Measurements from ENCODE around the gene IFT172.

IFT172 gene

GRCh38 chr2:27420996-27421395, 68.5 kb downstream of the IFT172 start:
- DNase-seq: no peak

GRCh38 chr2:27416151-27416550, 73.4 kb downstream of the IFT172 start:
- DNase-seq: no peak

- no peak for DNase-seq
Measured at GRCh38 chr2:27412419-27413152, 77.0 kb downstream of the IFT172 start.

DNA sequence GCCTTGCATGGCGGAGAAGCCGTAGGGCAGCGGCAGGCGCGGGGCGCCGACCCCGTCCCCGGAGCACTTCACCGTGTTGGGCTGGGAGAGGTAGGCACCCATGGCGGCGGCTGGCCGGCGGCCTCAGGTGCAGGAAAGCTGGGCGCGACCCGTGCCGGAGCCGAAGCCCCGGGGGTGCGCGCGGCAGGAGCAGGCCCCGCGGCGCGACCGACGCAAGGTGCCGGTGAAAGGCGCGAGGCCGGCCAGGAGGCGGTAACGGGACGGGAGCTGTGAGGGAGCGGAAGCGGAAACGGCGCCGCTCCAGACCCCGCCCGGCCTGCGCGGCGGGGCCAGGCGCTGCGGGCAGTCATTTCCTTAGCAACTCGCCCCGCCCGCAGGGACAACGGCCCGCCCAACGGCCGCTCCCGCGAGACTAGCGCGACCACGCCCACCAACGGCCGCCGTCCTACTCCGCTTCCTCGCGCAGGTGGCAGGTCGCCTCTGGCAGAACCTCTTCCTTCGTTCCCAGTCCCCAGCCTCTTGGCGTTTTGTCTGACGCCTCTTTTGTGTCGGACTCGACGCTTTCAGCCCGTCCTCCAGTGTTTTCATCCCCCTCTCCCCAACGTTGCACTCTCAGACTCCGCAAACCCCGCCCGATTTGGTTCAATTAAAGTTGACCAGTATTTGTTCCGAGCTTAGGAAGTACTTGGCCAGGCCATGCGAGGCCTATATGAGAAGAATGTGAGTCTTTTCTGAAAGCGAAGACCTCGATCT, 80.0 kb downstream of the IFT172 start, which contains the start of gene PPM1G:
TSS of gene PPM1G (minus strand) at position 271 of the 753 bp plus-strand sequence. CDS start at position 102, 169 bp downstream.
- peak; percentile 93 for DNase-seq

DNA sequence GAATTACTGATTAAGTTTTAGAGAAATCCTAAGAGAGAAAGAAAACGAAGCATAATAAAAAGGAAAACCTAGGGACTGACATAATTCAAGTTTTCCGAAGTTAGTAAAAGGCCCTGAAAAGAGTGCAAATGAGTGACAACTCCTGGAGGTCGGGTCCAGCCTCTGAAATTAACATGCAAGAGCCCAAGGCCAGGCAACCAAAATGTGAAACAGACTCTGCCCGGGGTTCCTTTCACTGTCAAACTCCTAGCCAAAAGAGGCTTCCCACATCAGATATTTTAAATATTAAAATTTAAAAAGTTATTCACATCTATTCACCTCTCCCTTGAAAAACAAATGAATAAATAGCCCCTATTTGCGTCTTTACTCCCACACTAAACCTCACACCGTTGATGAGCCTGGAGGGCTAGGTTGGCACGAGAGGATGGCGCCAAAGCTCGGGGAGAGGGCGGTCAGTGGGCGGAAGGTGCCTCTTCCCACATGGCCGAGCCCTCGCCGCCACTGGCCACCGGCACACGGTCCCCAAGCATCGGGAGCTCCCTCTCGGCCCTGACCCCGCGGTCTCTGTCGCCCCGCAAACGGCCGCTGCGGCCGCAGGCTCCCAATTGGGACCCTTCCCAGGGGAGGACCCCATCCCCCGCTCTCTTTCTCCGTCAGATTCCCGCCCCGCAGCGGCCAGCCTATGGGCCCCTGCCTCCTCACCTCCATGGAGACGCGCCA, 80.8 kb downstream of the IFT172 start:
- DNase-seq: no peak

- DNase-seq: no peak
Measured at GRCh38 chr2:27407798-27408491, 81.6 kb downstream of the IFT172 start.

GRCh38 chr2:27400348-27401135, 89.0 kb downstream of the IFT172 start:
- DNase-seq: no peak

DNA sequence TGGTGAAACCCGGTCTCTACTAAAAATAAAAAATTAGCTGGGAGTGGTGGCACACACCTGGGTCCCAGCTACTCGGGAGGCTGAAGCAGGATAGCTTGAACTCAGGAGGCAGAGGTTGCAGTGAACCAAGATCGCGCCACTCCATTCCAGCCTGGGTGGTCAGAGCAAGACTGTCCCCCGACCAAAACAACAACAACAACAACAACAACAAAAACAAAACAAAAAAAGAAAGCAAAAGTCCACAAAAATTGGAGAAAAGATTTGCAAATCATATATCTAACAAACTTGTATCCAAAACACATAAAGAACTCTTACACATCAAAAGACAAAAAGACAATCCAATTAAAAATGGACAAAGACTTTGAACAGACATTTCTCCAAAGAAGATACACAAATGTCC, 90.6 kb downstream of the IFT172 start:
- no peak for DNase-seq

Measured in activated CD4-positive, alpha-beta T cell treated with anti-CD3 and anti-CD28 coated beads for 1 hour (primary cell).